GM18858 (cell line): ENCODE data around the gene LONRF2.
"Not testable (repeated sequence)": the region's sequence is repeated elsewhere in the genome, so short reads cannot be mapped to it uniquely, and the experiment has no call there.

ENCODE experiments used
- ATAC-seq: cut with Tn5 transposase; IDR thresholded peaks from one replicate; pipeline ENCODE4 v1.9.1; 2021; ENCODE audit not compliant: unreplicated experiment

Gene LONRF2

DNA sequence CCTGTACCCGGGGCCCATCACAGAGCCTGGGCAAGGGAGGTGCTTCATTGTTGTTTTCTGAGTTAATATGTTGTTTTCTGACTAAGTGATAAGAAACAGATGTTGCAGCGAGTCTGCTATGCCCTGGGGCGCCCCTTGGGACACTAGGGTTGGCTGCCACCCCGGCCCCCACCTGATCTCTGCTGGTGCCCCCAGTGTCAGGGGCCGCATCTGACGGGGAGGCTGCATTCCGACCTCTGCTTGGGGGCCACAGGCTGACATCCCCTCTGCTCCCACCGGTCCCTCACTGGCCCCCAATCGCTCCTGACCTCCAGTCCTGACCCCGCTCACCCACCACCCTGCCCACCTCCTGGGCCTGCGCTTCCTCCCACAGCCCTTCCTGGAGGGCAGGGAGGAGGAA is 65.9 kb downstream of the LONRF2 start:
- no peak for ATAC-seq

DNA sequence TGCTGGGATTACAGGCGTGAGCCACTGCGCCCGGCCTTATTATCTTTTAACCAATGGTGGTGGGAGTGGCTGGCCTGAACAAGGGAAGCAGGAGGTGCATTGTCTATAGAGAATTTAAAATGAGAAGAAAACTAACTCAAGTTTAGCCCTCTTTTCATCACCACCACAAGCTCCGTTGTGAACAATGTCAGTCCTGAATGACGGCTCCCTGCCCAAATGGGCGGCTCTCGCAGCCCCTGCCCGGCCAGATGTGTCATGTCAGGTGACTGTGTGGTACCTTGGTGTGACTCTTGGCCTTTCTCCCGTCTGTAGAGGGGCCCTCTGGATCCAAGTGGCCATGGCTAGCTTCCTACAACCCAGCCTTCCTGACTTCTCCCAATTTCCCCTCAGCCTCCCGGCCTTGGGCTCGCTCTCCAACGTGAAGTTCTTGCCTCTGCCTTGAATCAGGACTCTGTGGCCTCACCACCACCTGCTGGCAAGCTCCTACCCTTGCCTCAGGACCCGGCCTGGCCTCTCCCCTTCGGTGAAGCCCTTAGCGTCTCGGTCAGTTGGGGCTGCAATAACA is 67.6 kb downstream of the LONRF2 start:
- no peak for ATAC-seq

- ATAC-seq: no peak
Measured at GRCh38 chr2:100253786-100254185, 68.5 kb downstream of the LONRF2 start.

- ATAC-seq: no peak
Measured at GRCh38 chr2:100252811-100253698, 69.2 kb downstream of the LONRF2 start.

DNA sequence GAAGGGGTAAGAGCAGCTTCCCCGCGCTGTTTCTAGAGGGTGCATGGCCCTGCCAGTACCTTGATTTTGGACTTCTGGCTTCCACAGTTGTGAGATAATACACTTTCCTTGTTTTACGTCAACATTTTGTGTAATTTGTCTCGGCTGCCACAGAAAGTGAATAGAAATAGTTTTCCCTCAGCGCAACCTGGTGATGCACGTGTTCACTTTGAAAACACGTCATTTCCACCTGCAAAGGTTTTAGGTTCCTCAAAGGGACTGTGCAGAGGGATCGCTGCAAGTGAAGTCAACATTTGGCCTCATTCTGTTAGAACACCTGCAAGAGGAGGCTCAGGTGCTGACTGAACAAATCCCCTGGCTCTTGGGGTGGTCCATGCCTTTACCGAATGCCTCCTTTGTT is 71.7 kb downstream of the LONRF2 start:
- ATAC-seq: no peak

GRCh38 chr2:100248971-100249370 is 73.3 kb downstream of the LONRF2 start:
- ATAC-seq: no peak

- ATAC-seq: not testable (repeated sequence)
Measured at GRCh38 chr2:100248556-100248955, 73.7 kb downstream of the LONRF2 start.

DNA sequence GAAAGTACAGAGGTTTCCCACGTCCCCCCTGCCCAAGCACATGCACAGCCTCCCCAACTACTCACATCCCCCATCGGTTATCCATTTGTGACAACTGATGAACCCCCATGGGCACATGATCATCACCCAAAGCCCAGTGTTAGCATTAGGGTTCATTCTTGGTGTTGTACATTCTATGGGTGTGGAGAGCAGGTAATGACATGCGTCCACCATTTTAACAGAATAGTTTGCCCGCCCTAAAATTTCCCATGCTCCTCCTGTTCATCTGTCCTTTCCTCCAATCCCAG is 74.3 kb downstream of the LONRF2 start:
- peak; percentile 23 for ATAC-seq

GRCh38 chr2:100247256-100248043 is 74.9 kb downstream of the LONRF2 start:
- peak; percentile 81 for ATAC-seq

GRCh38 chr2:100246163-100247145 is 75.8 kb downstream of the LONRF2 start:
- no peak for ATAC-seq

DNA sequence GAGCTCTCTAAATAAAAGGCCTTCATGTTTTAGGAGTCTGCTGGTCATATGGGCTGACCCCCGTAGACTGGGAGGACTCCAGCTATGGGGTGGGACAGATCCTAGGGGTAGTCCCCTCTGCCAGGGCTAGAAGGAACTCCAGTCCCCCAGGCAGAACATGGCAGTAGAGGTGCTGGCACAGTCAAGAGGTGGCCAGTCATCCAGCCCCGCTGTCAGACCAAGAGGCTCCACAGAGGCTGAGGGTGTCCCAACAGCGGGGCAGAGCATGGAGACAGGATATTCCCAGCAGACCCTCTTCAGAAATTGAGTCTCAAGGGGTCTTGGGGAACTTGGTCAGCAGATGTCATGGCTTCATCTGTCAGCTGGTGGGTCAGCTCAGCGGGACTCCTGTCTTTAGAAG is 76.6 kb downstream of the LONRF2 start:
- no peak for ATAC-seq

DNA sequence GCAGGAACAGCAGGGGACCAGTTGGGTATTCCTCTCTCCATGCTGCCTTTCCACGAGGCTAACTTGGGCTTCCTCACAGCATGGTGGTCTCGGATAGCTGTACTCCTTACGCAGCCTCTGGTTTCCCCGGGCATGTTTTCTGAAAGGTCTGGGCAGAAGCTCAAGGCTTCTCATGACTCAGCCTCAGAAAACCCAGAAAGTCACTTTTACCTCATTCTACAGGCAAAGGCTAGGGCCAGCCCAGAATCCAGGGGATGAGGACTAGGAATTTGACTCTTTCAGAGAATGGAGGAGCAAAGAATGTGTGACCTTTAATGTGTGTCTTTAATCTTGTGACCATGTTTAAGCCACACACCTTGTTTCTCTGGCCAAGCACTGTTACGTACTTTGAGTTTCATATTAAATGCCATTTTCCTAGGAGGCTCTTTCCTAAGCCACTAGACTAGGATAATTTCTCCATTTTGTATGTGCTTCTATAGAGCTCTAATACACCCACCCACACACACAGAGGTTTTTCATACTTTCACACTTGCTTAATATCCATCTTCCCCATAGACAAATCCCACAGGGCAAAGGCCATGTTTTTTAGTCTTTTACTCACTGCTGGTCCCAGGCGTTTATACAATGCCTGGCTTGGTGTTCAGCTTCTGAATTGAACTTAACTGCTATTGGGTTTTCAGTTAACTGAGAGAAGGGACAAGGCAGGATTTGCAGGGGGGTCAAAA is 77.3 kb downstream of the LONRF2 start:
- no peak for ATAC-seq

- ATAC-seq: no peak
Measured at GRCh38 chr2:100243631-100244030, 78.7 kb downstream of the LONRF2 start.

DNA sequence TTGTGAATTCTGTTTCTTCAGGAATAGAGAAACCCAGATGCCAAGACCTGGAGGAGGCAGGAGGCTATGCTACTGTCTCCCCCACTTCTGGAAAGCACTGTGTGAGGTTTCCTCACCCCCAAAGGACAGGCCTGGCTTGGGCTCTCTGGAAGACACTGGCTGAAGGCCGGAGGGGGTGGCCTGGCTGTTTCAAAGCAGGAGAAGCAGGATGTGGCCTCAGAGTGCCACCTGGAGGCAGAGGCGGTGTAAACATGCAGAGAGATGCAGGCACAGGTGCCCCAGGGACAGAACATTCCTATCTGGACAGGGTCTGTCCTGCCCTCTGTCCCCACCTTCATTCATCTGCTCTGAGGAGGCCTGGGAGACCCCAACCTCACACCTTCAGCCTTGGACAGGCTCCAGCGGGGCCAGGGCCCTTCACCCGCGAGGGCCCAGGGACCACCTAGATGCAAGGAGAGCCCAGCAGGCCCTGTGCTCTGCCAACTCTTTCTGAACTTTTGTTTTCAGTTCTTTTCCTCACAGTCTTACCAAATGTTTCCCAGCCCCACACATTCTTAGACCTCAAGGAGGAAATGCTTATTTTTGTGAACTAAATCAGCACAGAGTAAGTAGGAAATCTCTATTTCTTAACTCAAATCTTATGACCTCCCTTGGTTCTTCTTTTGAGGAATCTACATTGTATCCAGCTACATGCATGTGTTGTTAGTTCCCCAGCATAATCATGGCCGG is 79.2 kb downstream of the LONRF2 start:
- no peak for ATAC-seq

DNA sequence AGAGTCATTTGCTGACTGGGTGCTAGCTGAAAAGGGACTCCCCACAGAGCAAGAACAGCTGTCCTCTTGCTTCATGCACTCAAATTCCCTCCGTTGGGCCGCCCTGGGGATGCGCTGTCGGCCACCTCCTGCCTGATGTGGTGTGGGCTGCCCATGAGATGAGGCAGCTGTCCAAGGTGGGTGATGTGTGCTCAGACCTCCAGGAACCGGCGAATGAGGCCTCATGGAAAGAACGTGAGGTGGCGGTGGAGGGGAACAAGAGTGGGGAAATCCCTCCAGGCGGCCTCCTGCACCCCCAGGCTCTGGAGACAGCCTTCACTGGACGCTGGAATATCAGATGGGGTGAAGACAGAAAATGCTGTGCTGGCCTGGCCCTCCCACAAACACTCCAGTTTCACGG is 79.8 kb downstream of the LONRF2 start:
- ATAC-seq: no peak

- ATAC-seq: no peak
Measured at GRCh38 chr2:100241236-100241635, 81.1 kb downstream of the LONRF2 start.

- ATAC-seq: no peak
Measured at GRCh38 chr2:100240386-100240785, 81.9 kb downstream of the LONRF2 start.

DNA sequence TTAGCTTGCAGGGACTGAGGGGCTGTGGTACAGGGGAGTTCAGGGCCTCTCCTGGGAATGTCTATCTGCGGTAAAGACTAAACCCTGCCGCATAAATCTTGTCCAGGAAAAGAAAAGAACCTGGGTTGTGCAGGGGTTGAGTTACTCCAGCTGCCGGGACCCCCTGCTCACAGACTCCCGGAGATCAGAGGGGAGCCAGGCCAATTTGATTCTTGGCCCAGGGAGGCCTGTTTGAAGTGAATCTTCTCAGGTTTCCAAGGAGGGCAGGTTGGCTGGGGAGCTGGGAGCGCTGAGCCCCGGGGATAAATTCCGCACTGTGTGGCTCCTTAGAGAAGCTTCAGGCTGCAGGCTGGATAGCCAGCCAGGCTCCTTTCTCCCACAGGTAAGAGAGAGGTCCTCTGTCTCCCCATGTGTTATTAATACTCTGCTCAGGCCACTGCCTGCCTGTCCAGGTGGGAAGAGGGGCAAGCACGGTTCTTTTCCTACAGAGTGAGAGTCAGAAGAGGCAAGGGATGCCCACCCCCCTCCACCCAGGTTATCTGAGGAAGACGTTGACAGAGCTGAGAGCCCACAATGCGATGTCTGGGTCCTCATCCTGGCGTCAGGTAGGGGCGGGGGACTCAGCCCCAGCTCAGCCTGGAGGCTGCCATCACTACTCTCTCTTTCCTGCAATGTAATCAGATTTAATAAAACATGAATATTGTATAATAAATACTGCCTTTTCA is 82.7 kb downstream of the LONRF2 start:
- ATAC-seq: no peak

- ATAC-seq: no peak
Measured at GRCh38 chr2:100238471-100238870, 83.8 kb downstream of the LONRF2 start.
